Tibial nerve (tissue), 4 donors: ENCODE measurements around the gene EFCAB12. TPM values are rescaled to one million over a fixed set of nuclear protein-coding genes. Genes with fewer than 3 reads are reported as not detected.

Experiments
- DNase-seq, 2 donors: peaks; one replicate each; pipeline ENCODE4 v3.0.0-alpha.2; 2019; ENCODE audit warnings: low spot score in 2 of 2
- H3K27ac ChIP-seq, 4 donors: fragments of 200-600 bp; sonication (generic) in 3 of 4; one replicate each; pipeline ENCODE4 v1.5.1; 2017 to 2019; ENCODE audit warnings: mild to moderate bottlenecking in 1 of 4
- H3K27me3 ChIP-seq, 2 donors: fragments of 200-600 bp; sonication (generic) in 1 of 2; one replicate each; pipeline versions ENCODE4 v1.5.1 to v1.6.0; 2017 to 2019
- H3K36me3 ChIP-seq, 3 donors: fragments of 200-600 bp; sonication (generic); one replicate each; pipeline ENCODE4 v1.5.1; 2018 to 2019
- H3K4me1 ChIP-seq, 4 donors: fragments of 200-600 bp; sonication (generic) in 3 of 4; one replicate each; pipeline ENCODE4 v1.5.1; 2017 to 2019
- H3K4me3 ChIP-seq, 4 donors: fragments of 200-600 bp; sonication (generic) in 3 of 4; one replicate each; pipeline ENCODE4 v1.5.1; 2017 to 2019; ENCODE audit warnings: mild to moderate bottlenecking in 1 of 4, moderate library complexity in 1 of 4
- H3K9me3 ChIP-seq, 4 donors: fragments of 200-600 bp; sonication (generic) in 3 of 4; one replicate each; pipeline ENCODE4 v1.5.1; 2017 to 2019
- EP300 ChIP-seq, 2 donors: sonication (generic); formaldehyde crosslinking; IDR thresholded peaks; one replicate each; pipeline ENCODE4 v1.6.1; 2017; ENCODE audit warnings: antibody characterized with exemption in 2 of 2, mild to moderate bottlenecking in 1 of 2
- POLR2A ChIP-seq, 2 donors: fragments of 450-650 bp; IDR thresholded peaks; one replicate each; pipeline ENCODE4 v1.6.1; 2017; ENCODE audit warnings: antibody characterized with exemption in 2 of 2, mild to moderate bottlenecking in 2 of 2, moderate library complexity in 2 of 2
- WGBS, 2 donors: methylation state at CpG; one replicate each; pipeline ENCODE4 v1.1.5; 2018; 5-methylcytosine and 5-hydroxymethylcytosine counted together
- total RNA-seq, 4 donors: library from RNA; depleted of rRNA; stranded (reverse); fragments of >200 nt; gene quantifications; one replicate each; pipeline ENCODE4 v1.1.0, GENCODE V29; 2016
- TF ChIP-seq, protein P1 (sequence below), 5 experiments: fragments of 200-600 bp in 3 of 5; fragments of 450-650 bp in 2 of 5; sonication (generic) in 3 of 5; IDR thresholded peaks; one replicate each; pipeline ENCODE4 v1.5.1; 2016 to 2019; ENCODE audit warnings: antibody characterized with exemption in 5 of 5, mild to moderate bottlenecking in 3 of 5, moderate library complexity in 2 of 5

EFCAB12 gene
- total RNA-seq, 4 donors from 2014 or later = 0.22 to 2.2 (median 0.46) TPM

DNA sequence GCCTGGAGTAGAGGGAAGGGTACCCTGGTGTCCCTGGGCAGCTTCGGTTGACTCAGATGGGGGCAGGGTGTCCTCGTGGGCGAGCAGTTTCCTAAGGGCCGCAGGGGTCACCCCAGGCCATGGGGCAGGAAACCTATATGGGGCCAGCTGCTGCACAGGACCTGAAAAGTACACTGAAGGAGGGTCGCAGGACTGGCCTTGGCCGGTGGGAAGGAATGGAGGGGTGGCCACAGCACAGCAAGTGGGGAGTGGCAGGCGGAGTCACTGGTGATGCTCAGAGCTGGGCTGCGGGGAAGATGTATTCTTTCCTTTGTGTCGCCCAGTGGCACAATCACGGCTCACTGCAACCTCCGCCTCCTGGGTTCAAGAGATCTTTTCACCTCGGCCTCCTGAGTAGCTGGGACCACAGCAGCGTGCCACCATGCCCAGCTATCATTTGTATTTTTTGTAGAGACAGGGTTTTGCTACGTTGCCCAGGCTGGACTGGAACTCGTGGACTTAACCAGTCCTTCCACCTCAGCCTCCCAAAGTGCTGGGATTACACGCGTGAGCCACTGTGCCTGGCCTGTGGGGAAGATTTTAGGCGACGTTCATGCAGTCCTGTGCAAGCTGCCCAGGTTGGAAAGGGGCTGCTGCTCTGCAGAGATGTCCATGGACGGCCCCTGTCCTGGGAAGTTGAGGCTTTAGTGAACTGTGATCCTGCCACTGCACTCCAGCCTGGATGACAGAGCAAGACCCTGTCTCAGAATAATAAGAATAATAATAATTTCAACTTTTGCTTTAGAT, 57.2 kb downstream of the EFCAB12 start:
- 72 to 74% methylated on average over 20 of the region's 20 CpGs for WGBS, 2 donors
- DNase-seq = no peak
- Histone ChIP-seq H3K4me1 (peaks cover 0 to 4% (median 0%) of the 10 kb centered on the region in 4 donors), H3K4me3 (no peak overlapping the region), H3K27ac (no peak overlapping the region), H3K9me3 (no peaks in the 10 kb centered on the region), H3K36me3 (no peaks in the 10 kb centered on the region), H3K27me3 (no peaks in the 10 kb centered on the region)
- TF ChIP-seq, protein P1, sequence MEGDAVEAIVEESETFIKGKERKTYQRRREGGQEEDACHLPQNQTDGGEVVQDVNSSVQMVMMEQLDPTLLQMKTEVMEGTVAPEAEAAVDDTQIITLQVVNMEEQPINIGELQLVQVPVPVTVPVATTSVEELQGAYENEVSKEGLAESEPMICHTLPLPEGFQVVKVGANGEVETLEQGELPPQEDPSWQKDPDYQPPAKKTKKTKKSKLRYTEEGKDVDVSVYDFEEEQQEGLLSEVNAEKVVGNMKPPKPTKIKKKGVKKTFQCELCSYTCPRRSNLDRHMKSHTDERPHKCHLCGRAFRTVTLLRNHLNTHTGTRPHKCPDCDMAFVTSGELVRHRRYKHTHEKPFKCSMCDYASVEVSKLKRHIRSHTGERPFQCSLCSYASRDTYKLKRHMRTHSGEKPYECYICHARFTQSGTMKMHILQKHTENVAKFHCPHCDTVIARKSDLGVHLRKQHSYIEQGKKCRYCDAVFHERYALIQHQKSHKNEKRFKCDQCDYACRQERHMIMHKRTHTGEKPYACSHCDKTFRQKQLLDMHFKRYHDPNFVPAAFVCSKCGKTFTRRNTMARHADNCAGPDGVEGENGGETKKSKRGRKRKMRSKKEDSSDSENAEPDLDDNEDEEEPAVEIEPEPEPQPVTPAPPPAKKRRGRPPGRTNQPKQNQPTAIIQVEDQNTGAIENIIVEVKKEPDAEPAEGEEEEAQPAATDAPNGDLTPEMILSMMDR (IDR thresholded peaks at IDR 0.05) = no peak
- TF ChIP-seq POLR2A (IDR thresholded peaks at IDR 0.05) (no peak), EP300 (IDR thresholded peaks at IDR 0.05) (no peak)

DNA sequence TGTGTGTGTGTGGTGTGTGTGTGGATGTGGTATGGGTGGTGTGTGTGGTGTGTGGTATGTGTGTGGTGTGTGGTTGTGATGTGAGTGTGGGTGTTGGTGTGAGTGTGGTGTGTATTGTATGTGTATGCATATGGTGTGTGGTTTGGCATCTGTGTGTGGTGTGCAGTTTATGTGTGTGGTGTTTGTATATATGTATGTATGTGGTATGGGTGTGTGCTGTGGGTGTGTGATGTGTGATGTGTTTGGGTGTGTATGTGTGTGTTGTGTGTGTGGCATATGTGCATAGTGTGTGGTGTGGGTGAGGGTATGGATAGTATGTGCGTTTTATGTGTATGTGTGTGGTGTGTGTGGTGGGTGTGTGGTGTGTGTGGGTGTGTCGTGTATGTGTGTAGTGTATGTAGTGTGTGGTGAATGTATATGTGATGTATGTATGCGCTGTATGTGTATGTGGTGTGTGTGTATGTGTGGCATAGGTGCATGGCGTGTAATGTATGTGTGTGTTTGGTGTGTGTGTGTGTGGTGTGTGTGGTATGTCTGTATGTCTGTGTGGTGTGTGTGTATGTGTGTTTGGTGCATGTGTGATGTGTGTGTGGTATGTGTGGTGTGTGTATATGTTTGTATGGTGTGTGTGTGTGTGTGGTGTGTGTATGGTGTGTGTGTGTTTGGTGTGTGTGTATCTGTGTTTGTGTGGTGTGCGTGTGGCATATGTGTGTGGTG, 58.0 kb downstream of the EFCAB12 start:
- Histone ChIP-seq H3K36me3 (no peaks in the 10 kb centered on the region), H3K9me3 (no peaks in the 10 kb centered on the region), H3K27ac (no peak overlapping the region), H3K4me3 (no peak overlapping the region), H3K27me3 (no peaks in the 10 kb centered on the region), H3K4me1 (peaks cover 0 to 11% (median 0%) of the 10 kb centered on the region in 4 donors)
- no peak for TF ChIP-seq POLR2A (IDR thresholded peaks at IDR 0.05)
- TF ChIP-seq EP300 (IDR thresholded peaks at IDR 0.05) = no peak
- TF ChIP-seq, protein P1 (IDR thresholded peaks at IDR 0.05) = no peak
- 80 to 93% methylated on average over 5 of the region's 5 CpGs for WGBS, 2 donors
- no peak for DNase-seq

DNA sequence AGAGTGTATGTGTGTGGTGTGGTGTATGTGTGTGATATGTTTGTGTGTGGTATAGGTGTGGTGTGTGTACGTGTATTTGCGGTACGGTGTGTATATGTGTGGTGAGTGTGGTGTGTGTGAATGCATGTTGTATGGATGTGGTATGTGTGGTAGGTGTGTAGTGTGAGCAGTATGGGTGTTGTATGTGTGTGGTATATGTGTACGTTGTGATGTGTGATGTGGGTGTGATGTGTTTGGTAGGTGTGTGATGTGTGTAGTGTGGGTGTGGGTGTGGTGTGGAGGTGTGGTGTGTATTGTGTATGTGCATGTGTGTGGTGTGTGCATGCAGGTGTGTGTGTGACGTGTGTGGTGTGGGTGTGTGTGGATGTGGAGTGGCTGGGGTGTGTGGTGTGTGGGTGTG, 58.7 kb downstream of the EFCAB12 start:
- Histone ChIP-seq H3K27ac (no peak overlapping the region), H3K36me3 (no peaks in the 10 kb centered on the region), H3K27me3 (no peaks in the 10 kb centered on the region), H3K9me3 (no peaks in the 10 kb centered on the region), H3K4me1 (peaks cover 0 to 12% (median 0%) of the 10 kb centered on the region in 4 donors), H3K4me3 (no peak overlapping the region)
- TF ChIP-seq, protein P1 (IDR thresholded peaks at IDR 0.05) = no peak
- TF ChIP-seq POLR2A (IDR thresholded peaks at IDR 0.05) = no peak
- no peak for TF ChIP-seq EP300 (IDR thresholded peaks at IDR 0.05)
- DNase-seq = no peak
- WGBS, 2 donors = 93 to 95% methylated on average over 5 of the region's 5 CpGs

DNA sequence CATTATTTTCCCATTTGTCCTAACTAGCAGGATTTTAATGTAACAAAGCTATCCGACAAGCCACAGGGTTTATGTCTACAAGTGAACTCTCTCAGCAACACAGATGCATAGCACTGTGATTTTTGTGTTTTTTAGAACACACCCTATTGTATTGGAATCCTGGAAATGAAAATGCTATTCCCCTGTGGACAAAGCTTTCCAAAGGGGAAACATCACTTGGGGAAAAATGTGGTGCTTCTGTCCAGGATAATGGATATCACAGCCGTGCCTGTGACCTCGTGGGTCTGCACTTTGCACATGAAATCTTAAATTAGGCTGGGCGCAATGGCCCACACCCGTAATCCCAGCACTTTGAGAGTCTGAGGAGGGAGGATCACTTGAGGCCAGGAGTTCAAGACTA, 60.6 kb downstream of the EFCAB12 start:
- TF ChIP-seq EP300 (IDR thresholded peaks at IDR 0.05) (no peak), POLR2A (IDR thresholded peaks at IDR 0.05) (no peak)
- TF ChIP-seq, protein P1 (IDR thresholded peaks at IDR 0.05) = no peak
- no peaks in the 10 kb centered on the region for H3K27me3 ChIP-seq
- H3K4me1 ChIP-seq = peaks cover 0 to 12% (median 0%) of the 10 kb centered on the region in 4 donors
- H3K9me3 ChIP-seq = no peaks in the 10 kb centered on the region
- no peak overlapping the region for H3K27ac ChIP-seq
- DNase-seq = no peak
- WGBS, 2 donors = 48 to 53% methylated on average over 5 of the region's 5 CpGs
- no peak overlapping the region for H3K4me3 ChIP-seq
- H3K36me3 ChIP-seq = no peaks in the 10 kb centered on the region

DNA sequence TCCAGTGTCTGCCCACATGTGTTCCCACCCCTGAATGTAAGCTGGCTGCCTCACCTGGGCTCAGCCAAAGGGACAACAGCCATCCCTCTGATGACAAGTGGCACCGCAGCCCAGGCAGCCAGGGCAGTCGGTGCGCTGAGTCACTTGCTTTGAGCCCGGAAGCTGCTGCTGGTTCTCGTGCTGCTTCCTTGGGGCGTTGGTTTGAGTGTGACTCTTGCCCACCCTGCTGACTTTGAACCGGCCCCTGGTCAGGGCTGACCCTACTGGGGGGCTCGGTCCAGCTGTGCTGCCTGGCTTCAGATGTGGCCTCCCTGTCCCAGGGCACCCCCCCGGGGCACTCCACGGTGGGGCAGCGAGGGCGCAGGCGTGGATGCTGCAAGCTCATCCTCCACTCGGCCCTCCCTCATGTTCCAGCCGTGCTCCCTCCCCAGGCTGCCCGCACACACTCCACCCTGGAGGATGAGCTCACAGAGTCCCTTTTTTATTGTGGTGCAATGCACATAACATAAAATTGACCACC, 62.1 kb downstream of the EFCAB12 start:
- no peak overlapping the region for H3K4me3 ChIP-seq
- H3K9me3 ChIP-seq = no peaks in the 10 kb centered on the region
- H3K36me3 ChIP-seq = no peaks in the 10 kb centered on the region
- H3K27ac ChIP-seq = no peak overlapping the region
- H3K4me1 ChIP-seq = peaks cover 0 to 12% (median 0%) of the 10 kb centered on the region in 4 donors
- TF ChIP-seq POLR2A (IDR thresholded peaks at IDR 0.05) = no peak
- TF ChIP-seq, protein P1 (IDR thresholded peaks at IDR 0.05) = no peak
- no peak for TF ChIP-seq EP300 (IDR thresholded peaks at IDR 0.05)
- H3K27me3 ChIP-seq = no peaks in the 10 kb centered on the region
- 70 to 87% methylated on average over 12 to 16 of the region's 16 CpGs for WGBS, 2 donors
- no peak for DNase-seq
